ENCODE measurements around the gene LINGO4.
A peak's percentile ranks its signal among the peaks of the same experiment; 100 is the strongest.

LINGO4 gene

GRCh38 chr1:151833172-151833900, 28.1 kb upstream of the LINGO4 start:
- no peak for DNase-seq

- DNase-seq: peak; percentile 94
Measured at GRCh38 chr1:151832318-151832980, 27.2 kb upstream of the LINGO4 start.

- peak; percentile 51 for DNase-seq
Measured at GRCh38 chr1:151831605-151832004, 26.4 kb upstream of the LINGO4 start, which contains the start of gene RORC. Gene RORC (minus strand): TSS chr1:151831802. CDS start chr1:151831764, 38 bp downstream.

- DNase-seq: no peak
Measured at GRCh38 chr1:151831256-151831591, 26.0 kb upstream of the LINGO4 start.

GRCh38 chr1:151830055-151830454, 24.8 kb upstream of the LINGO4 start:
- DNase-seq: no peak

- no peak for DNase-seq
Measured at GRCh38 chr1:151829352-151830046, 24.3 kb upstream of the LINGO4 start.

GRCh38 chr1:151828921-151829320, 23.7 kb upstream of the LINGO4 start:
- DNase-seq: no peak

GRCh38 chr1:151827853-151828252, 22.6 kb upstream of the LINGO4 start:
- DNase-seq: no peak

- DNase-seq: no peak
Measured at GRCh38 chr1:151825751-151826660, 20.8 kb upstream of the LINGO4 start.

GRCh38 chr1:151825204-151825603, 20.0 kb upstream of the LINGO4 start:
- DNase-seq: no peak

- DNase-seq: no peak
Measured at GRCh38 chr1:151823175-151823574, 18.0 kb upstream of the LINGO4 start.

GRCh38 chr1:151822404-151822803, 17.2 kb upstream of the LINGO4 start:
- DNase-seq: no peak

- DNase-seq: peak; percentile 82
Measured at GRCh38 chr1:151820940-151821339, 15.7 kb upstream of the LINGO4 start.

- DNase-seq: no peak
Measured at GRCh38 chr1:151819976-151820623, 14.9 kb upstream of the LINGO4 start.

GRCh38 chr1:151819227-151819835, 14.1 kb upstream of the LINGO4 start:
- DNase-seq: no peak

- DNase-seq: peak; percentile 26
Measured at GRCh38 chr1:151817353-151817730, 12.1 kb upstream of the LINGO4 start.

- DNase-seq: no peak
Measured at GRCh38 chr1:151816548-151817352, 11.5 kb upstream of the LINGO4 start.

- no peak for DNase-seq
Measured at GRCh38 chr1:151815716-151816327, 10.6 kb upstream of the LINGO4 start.

- DNase-seq: no peak
Measured at GRCh38 chr1:151814971-151815545, 9.8 kb upstream of the LINGO4 start.

GRCh38 chr1:151814426-151814825, 9.2 kb upstream of the LINGO4 start:
- no peak for DNase-seq
